ENCODE measurements around the gene KIF26A.

KIF26A gene

DNA sequence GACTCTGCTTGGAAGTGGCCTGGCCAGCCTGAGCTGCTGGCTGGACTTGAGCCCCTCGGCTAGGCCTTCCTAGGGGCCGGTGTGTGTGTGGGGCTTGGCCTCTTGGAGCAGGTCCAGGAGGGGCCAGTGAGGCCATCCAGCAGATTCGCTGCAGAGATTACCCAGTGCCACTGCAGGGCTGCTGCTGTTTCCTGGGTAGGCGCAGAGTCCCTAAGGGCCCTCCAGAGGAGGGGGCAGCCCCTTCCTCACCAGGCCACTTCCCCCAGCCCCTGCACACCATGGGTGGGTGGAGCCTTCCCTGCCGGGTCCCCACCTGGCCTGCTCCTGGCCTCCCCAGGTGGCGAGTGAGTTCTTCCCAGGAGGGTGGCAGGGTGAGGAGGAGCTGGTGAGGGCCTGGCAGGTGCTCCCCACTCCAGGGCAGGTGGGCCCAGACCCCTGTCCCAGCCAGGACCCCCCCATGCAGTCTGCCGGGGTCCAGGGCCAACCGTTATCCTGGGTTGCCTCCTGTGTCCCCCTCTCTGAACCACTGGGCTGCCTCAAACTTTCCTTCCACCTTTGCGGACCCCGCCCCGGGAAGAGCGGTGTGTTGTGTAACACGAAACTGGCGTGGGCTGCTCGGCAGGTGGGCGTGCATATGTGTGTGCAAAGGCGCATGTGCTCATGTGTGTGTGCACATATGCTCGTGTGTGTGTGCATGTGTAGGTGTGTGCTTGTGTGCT lies 27.7 kb upstream of the KIF26A start:
- no peak overlapping the region for H3K4me3 ChIP-seq (ENCODE audit: low read length)
- no peaks in the 10 kb centered on the region for H3K79me2 ChIP-seq (ENCODE audit: low read length)
- no peak for DNase-seq
- H3K9me2 ChIP-seq (replicated peaks; ENCODE audit: insufficient read depth, low read length) = no peaks in the 10 kb centered on the region
- H3K9me3 ChIP-seq (replicated peaks; ENCODE audit: insufficient read depth, low read length) = no peaks in the 10 kb centered on the region
- H3K27me3 ChIP-seq (replicated peaks; ENCODE audit: insufficient read depth, low read length) = 0 out of 2 replicates have a peak, but pooled peaks cover under 1% of the 10 kb centered on the region
- H3K9ac ChIP-seq (ENCODE audit: low read length) = no peak overlapping the region
- H4K20me1 ChIP-seq (ENCODE audit: insufficient read depth, low read length) = no peaks in the 10 kb centered on the region
- no peak overlapping the region for H3K4me2 ChIP-seq (ENCODE audit: low read depth, low read length)
- no peaks in the 10 kb centered on the region for H3F3A ChIP-seq (ENCODE audit: insufficient read depth, low read length)
- TF ChIP-seq, protein P1, sequence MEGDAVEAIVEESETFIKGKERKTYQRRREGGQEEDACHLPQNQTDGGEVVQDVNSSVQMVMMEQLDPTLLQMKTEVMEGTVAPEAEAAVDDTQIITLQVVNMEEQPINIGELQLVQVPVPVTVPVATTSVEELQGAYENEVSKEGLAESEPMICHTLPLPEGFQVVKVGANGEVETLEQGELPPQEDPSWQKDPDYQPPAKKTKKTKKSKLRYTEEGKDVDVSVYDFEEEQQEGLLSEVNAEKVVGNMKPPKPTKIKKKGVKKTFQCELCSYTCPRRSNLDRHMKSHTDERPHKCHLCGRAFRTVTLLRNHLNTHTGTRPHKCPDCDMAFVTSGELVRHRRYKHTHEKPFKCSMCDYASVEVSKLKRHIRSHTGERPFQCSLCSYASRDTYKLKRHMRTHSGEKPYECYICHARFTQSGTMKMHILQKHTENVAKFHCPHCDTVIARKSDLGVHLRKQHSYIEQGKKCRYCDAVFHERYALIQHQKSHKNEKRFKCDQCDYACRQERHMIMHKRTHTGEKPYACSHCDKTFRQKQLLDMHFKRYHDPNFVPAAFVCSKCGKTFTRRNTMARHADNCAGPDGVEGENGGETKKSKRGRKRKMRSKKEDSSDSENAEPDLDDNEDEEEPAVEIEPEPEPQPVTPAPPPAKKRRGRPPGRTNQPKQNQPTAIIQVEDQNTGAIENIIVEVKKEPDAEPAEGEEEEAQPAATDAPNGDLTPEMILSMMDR (IDR thresholded peaks at IDR 0.05; ENCODE audit: low read length) = no peak
- TF ChIP-seq EZH2 (optimal IDR thresholded peaks at IDR 0.05; ENCODE audit: low read depth, low read length) (no peak), EZH2phosphoT487 (IDR thresholded peaks at IDR 0.05; ENCODE audit: low read length) (no peak)
- H3K4me1 ChIP-seq (ENCODE audit: low read length) = no peaks in the 10 kb centered on the region
- H2AFZ ChIP-seq (ENCODE audit: low read length) = no peak overlapping the region
- no peak overlapping the region for H3K27ac ChIP-seq (ENCODE audit: low read length)
- no peaks in the 10 kb centered on the region for H3K36me3 ChIP-seq (replicated peaks; ENCODE audit: insufficient read depth, low read length)

DNA sequence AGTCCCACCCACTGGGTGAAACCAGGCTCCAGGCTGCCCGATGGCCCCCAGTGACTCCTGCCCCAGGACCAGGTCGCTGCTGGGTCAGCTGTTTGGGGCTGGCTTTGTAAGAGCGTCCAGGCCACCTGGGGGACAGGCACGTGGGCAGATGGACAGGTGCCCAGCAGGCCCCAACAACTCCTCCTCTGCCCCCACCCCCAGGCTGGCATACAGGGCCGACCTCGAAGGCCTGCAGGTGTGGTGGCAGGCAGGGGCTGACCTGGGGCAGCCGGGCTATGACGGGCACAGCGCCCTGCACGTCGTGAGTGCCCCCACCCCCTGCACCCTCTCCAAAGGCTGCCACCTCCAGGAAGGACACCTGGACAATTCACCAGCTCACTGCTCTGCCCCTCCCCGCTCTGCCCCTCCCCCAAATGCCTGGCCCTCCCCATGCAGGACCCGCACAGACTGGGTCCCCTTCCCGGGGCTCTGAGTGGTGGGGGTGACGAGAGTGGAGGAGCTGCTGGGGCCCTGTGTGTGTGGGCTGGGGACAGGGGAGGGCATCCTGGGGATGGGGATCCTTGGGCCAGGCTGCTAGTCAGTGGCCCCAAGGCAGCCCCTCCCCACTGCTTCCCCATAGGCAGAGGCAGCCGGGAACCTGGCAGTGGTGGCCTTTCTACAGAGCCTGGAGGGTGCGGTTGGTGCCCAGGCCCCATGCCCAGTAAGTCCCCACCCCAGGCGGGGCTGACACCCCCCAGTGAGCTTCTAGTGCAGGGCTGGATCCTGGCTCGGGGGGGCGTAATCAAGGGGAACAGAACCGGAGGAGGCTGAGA lies 26.9 kb upstream of the KIF26A start:
- no peak overlapping the region for H2AFZ ChIP-seq (ENCODE audit: low read length)
- H3K9ac ChIP-seq (ENCODE audit: low read length) = no peak overlapping the region
- no peaks in the 10 kb centered on the region for H3F3A ChIP-seq (ENCODE audit: insufficient read depth, low read length)
- H3K27me3 ChIP-seq (replicated peaks; ENCODE audit: insufficient read depth, low read length) = 0 out of 2 replicates have a peak, but pooled peaks cover 4% of the 10 kb centered on the region
- TF ChIP-seq EZH2phosphoT487 (IDR thresholded peaks at IDR 0.05; ENCODE audit: low read length) = no peak
- TF ChIP-seq, protein P1 (IDR thresholded peaks at IDR 0.05; ENCODE audit: low read length) = no peak
- H3K27ac ChIP-seq (ENCODE audit: low read length) = no peak overlapping the region
- no peak overlapping the region for H3K4me3 ChIP-seq (ENCODE audit: low read length)
- H3K9me2 ChIP-seq (replicated peaks; ENCODE audit: insufficient read depth, low read length) = no peaks in the 10 kb centered on the region
- no peak overlapping the region for H3K4me2 ChIP-seq (ENCODE audit: low read depth, low read length)
- no peaks in the 10 kb centered on the region for H3K36me3 ChIP-seq (replicated peaks; ENCODE audit: insufficient read depth, low read length)
- no peak for DNase-seq
- no peaks in the 10 kb centered on the region for H3K9me3 ChIP-seq (replicated peaks; ENCODE audit: insufficient read depth, low read length)
- H3K79me2 ChIP-seq (ENCODE audit: low read length) = no peaks in the 10 kb centered on the region
- no peaks in the 10 kb centered on the region for H3K4me1 ChIP-seq (ENCODE audit: low read length)
- no peaks in the 10 kb centered on the region for H4K20me1 ChIP-seq (ENCODE audit: insufficient read depth, low read length)

- no peak overlapping the region for H2AFZ ChIP-seq (ENCODE audit: low read length)
- no peak for DNase-seq
- 0 out of 2 replicates have a peak, but pooled peaks cover 4% of the 10 kb centered on the region for H3K27me3 ChIP-seq (replicated peaks; ENCODE audit: insufficient read depth, low read length)
- H3K9me2 ChIP-seq (replicated peaks; ENCODE audit: insufficient read depth, low read length) = no peaks in the 10 kb centered on the region
- no peak overlapping the region for H3K9ac ChIP-seq (ENCODE audit: low read length)
- H3F3A ChIP-seq (ENCODE audit: insufficient read depth, low read length) = no peaks in the 10 kb centered on the region
- TF ChIP-seq, protein P1 (IDR thresholded peaks at IDR 0.05; ENCODE audit: low read length) = no peak
- no peak for TF ChIP-seq EZH2phosphoT487 (IDR thresholded peaks at IDR 0.05; ENCODE audit: low read length)
- no peak for TF ChIP-seq EZH2 (optimal IDR thresholded peaks at IDR 0.05; ENCODE audit: low read depth, low read length)
- H3K4me3 ChIP-seq (ENCODE audit: low read length) = no peak overlapping the region
- H3K79me2 ChIP-seq (ENCODE audit: low read length) = no peaks in the 10 kb centered on the region
- no peaks in the 10 kb centered on the region for H3K9me3 ChIP-seq (replicated peaks; ENCODE audit: insufficient read depth, low read length)
- H4K20me1 ChIP-seq (ENCODE audit: insufficient read depth, low read length) = no peaks in the 10 kb centered on the region
- H3K4me2 ChIP-seq (ENCODE audit: low read depth, low read length) = no peak overlapping the region
- no peaks in the 10 kb centered on the region for H3K4me1 ChIP-seq (ENCODE audit: low read length)
- no peak overlapping the region for H3K27ac ChIP-seq (ENCODE audit: low read length)
- no peaks in the 10 kb centered on the region for H3K36me3 ChIP-seq (replicated peaks; ENCODE audit: insufficient read depth, low read length)
These were observed 26.3 kb upstream of the KIF26A start for GRCh38 chr14:104112113-104112505.
